ENCODE data around the gene KRTAP5-6. TPM values are rescaled to one million over a fixed set of nuclear protein-coding genes. Genes with fewer than 3 reads are reported as not detected.

KRTAP5-6 gene
- total RNA-seq, 1 donor from 2014 or later = not detected

DNA sequence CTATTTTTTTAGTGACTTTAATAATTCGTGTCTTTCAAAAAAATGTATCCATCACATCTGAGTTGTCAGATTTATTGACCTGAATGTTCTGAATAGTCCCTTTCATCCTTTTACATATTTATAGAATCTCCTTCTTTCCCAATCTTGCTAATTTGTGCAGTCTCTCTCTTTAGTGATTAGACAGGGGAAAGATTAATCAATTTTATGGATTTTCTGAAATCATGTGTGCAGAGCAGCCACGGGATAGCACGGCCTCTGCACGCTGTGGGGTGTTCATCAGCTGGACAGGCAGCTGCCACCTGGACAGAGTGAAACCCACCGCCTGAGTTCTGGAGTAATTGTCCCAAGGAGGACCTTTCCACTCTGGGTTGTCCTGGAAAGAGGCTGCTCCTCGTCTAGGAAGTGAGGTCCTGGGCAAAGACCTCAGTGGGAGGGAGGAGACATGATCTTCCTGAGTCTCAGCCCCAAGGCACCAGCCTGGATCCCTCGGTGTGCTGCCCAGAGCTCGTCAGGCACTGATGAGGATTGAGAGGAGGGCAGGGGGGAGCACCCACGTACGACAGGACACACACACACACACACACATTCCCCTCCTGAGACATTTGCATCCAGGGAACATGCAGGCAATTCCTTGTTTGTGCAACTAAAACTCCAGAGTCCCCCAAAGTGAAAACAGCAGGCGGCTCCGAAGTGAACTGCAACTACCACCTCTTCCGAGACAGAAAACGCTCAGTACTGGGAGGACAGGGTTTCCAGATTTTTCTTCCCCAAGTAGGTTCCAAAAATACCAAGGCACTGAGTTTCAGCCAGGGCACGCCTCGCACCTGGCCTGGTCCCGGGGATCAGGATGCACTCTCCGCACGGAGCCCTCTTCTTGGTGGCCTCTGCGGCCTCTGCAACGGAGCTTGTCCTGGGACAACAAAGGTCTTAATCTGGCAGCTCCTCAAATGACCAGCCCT lies 22.5 kb upstream of the KRTAP5-6 start:
- Mint-ChIP-seq H3K36me3 (ENCODE audit: low read depth, unreplicated experiment) (no peaks in the 10 kb centered on the region), H3K27me3 (ENCODE audit: unreplicated experiment) (peaks cover 4% of the 10 kb centered on the region), H3K4me3 (ENCODE audit: unreplicated experiment) (no peak overlapping the region), H3K4me1 (ENCODE audit: unreplicated experiment) (peaks cover 25% of the 10 kb centered on the region), H3K9me3 (ENCODE audit: unreplicated experiment) (no peaks in the 10 kb centered on the region), H3K27ac (ENCODE audit: unreplicated experiment) (no peak overlapping the region)
- TF ChIP-seq, protein P1, sequence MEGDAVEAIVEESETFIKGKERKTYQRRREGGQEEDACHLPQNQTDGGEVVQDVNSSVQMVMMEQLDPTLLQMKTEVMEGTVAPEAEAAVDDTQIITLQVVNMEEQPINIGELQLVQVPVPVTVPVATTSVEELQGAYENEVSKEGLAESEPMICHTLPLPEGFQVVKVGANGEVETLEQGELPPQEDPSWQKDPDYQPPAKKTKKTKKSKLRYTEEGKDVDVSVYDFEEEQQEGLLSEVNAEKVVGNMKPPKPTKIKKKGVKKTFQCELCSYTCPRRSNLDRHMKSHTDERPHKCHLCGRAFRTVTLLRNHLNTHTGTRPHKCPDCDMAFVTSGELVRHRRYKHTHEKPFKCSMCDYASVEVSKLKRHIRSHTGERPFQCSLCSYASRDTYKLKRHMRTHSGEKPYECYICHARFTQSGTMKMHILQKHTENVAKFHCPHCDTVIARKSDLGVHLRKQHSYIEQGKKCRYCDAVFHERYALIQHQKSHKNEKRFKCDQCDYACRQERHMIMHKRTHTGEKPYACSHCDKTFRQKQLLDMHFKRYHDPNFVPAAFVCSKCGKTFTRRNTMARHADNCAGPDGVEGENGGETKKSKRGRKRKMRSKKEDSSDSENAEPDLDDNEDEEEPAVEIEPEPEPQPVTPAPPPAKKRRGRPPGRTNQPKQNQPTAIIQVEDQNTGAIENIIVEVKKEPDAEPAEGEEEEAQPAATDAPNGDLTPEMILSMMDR (IDR thresholded peaks at IDR 0.05; ENCODE audit: unreplicated experiment) = no peak
- no peak for DNase-seq (ENCODE audit: low spot score)

GRCh38 chr11:1675536-1676228 lies 21.3 kb upstream of the KRTAP5-6 start:
- H3K4me1 Mint-ChIP-seq (ENCODE audit: unreplicated experiment) = peaks cover 25% of the 10 kb centered on the region
- H3K4me3 Mint-ChIP-seq (ENCODE audit: unreplicated experiment) = no peak overlapping the region
- TF ChIP-seq, protein P1 (IDR thresholded peaks at IDR 0.05; ENCODE audit: unreplicated experiment) = no peak
- H3K9me3 Mint-ChIP-seq (ENCODE audit: unreplicated experiment) = no peaks in the 10 kb centered on the region
- H3K27me3 Mint-ChIP-seq (ENCODE audit: unreplicated experiment) = peaks cover 4% of the 10 kb centered on the region
- DNase-seq (ENCODE audit: low spot score) = no peak
- H3K27ac Mint-ChIP-seq (ENCODE audit: unreplicated experiment) = no peak overlapping the region
- no peaks in the 10 kb centered on the region for H3K36me3 Mint-ChIP-seq (ENCODE audit: low read depth, unreplicated experiment)

DNA sequence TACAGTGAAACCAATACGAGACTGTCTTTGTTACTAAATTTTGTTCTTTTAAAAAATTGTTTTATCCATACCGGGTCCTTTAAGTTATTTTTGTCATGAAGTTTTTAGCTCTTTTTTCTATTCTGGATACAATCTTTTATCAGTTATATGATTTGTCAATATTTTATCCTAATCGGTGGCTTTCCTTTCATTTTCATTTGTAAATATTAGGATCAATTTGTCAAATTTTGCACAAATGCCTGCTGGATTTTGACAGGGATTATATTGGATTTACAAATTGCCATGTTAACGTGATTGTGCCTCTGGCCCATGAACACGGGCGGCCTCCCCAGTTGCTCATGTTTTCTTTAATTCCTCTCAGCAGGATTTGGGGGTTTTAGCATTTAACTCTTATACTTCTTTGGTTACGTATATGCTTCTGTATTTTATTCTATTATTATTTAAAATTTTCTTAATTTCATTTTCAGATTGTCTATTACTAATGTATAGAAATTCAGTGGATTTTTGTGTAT lies 20.7 kb upstream of the KRTAP5-6 start:
- H3K27me3 Mint-ChIP-seq (ENCODE audit: unreplicated experiment) = peaks cover 4% of the 10 kb centered on the region
- H3K4me3 Mint-ChIP-seq (ENCODE audit: unreplicated experiment) = no peak overlapping the region
- DNase-seq (ENCODE audit: low spot score) = no peak
- H3K4me1 Mint-ChIP-seq (ENCODE audit: unreplicated experiment) = peaks cover 25% of the 10 kb centered on the region
- no peak overlapping the region for H3K27ac Mint-ChIP-seq (ENCODE audit: unreplicated experiment)
- TF ChIP-seq, protein P1 (IDR thresholded peaks at IDR 0.05; ENCODE audit: unreplicated experiment) = no peak
- H3K36me3 Mint-ChIP-seq (ENCODE audit: low read depth, unreplicated experiment) = no peaks in the 10 kb centered on the region
- H3K9me3 Mint-ChIP-seq (ENCODE audit: unreplicated experiment) = no peaks in the 10 kb centered on the region

DNA sequence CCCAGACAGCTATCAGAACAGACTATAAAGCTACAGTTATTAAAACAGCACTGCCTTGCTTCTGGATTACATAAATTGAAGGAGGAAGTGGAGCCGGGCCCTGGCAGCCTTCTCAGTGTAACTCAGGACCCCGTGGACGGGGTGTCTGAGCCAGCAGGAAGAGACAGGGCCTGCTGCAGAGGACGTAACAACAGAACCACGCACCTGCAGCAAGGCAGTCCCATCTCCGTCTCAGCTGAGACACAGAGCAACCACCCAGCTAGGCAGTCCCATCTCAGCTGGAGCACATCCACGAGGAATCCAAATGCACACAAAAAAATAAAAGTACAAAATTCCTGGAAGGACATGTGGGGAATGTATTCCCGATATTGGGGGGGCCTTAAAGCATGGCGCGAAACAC lies 17.1 kb upstream of the KRTAP5-6 start:
- DNase-seq (ENCODE audit: low spot score) = no peak
- H3K36me3 Mint-ChIP-seq (ENCODE audit: low read depth, unreplicated experiment) = no peaks in the 10 kb centered on the region
- TF ChIP-seq, protein P1 (IDR thresholded peaks at IDR 0.05; ENCODE audit: unreplicated experiment) = no peak
- no peaks in the 10 kb centered on the region for H3K27me3 Mint-ChIP-seq (ENCODE audit: unreplicated experiment)
- H3K9me3 Mint-ChIP-seq (ENCODE audit: unreplicated experiment) = no peaks in the 10 kb centered on the region
- H3K4me3 Mint-ChIP-seq (ENCODE audit: unreplicated experiment) = no peak overlapping the region
- H3K4me1 Mint-ChIP-seq (ENCODE audit: unreplicated experiment) = peaks cover 24% of the 10 kb centered on the region
- H3K27ac Mint-ChIP-seq (ENCODE audit: unreplicated experiment) = no peak overlapping the region
